ENCODE data around the gene RPL27A. TPM values are rescaled to one million over a fixed set of nuclear protein-coding genes. Genes with fewer than 3 reads are reported as not detected.

The RPL27A gene
- total RNA-seq, 2 donors from 2014 or later: 701 to 1,045 TPM

- DNase-seq: no peak
Measured at GRCh38 chr11:8731647-8732323, 49.2 kb downstream of the RPL27A start.

GRCh38 chr11:8732324-8732670, 49.7 kb downstream of the RPL27A start:
- no peak overlapping the region for H3K4me3 ChIP-seq
- peaks cover 7% of the 10 kb centered on the region for H3K4me1 ChIP-seq
- TF ChIP-seq CTCF (IDR thresholded peaks at IDR 0.05): no peak
- H3K27ac ChIP-seq: peak overlapping the region; percentile 15
- DNase-seq: no peak
- no peak overlapping the region for H3K9ac ChIP-seq (ENCODE audit: low read depth in 2 of 2, low read length in 2 of 2)
- peaks cover 5% of the 10 kb centered on the region for H3K36me3 ChIP-seq
- no peaks in the 10 kb centered on the region for H3K27me3 ChIP-seq
- intact Hi-C loops (cut with DNase I): no loop called here
- H3K9me3 ChIP-seq: no peaks in the 10 kb centered on the region

More at GRCh38 chr11:8731647-8732323, 49.2 kb downstream of the RPL27A start:
- Histone ChIP-seq H3K4me3 (no peak overlapping the region), H3K36me3 (peaks cover 5% of the 10 kb centered on the region), H3K4me1 (peaks cover 7% of the 10 kb centered on the region), H3K27ac (peak overlapping the region; percentile 15), H3K9me3 (no peaks in the 10 kb centered on the region), H3K27me3 (no peaks in the 10 kb centered on the region), H3K9ac (ENCODE audit: low read depth in 2 of 2, low read length in 2 of 2) (no peak overlapping the region)
- intact Hi-C loops (cut with DNase I): no loop called here
- no peak for TF ChIP-seq CTCF (IDR thresholded peaks at IDR 0.05)

- TF ChIP-seq CTCF (IDR thresholded peaks at IDR 0.05): no peak
- no peak for DNase-seq
- H3K27me3 ChIP-seq: no peaks in the 10 kb centered on the region
- H3K4me3 ChIP-seq: no peak overlapping the region
- peaks cover 5% of the 10 kb centered on the region for H3K36me3 ChIP-seq
- intact Hi-C loops (cut with DNase I): no loop called here
- H3K27ac ChIP-seq: peak overlapping the region; percentile 15
- no peaks in the 10 kb centered on the region for H3K9me3 ChIP-seq
- H3K9ac ChIP-seq (ENCODE audit: low read depth in 2 of 2, low read length in 2 of 2): peak overlapping the region in 1 of 2 donors; percentile 38
- peaks cover 7% of the 10 kb centered on the region for H3K4me1 ChIP-seq
Measured at GRCh38 chr11:8732748-8733241, 50.2 kb downstream of the RPL27A start.

GRCh38 chr11:8733852-8734251, 51.3 kb downstream of the RPL27A start:
- DNase-seq: peak; percentile 40
- no peak overlapping the region for H3K27ac ChIP-seq
- intact Hi-C loops (cut with DNase I): no loop called here

GRCh38 chr11:8735094-8735493, 52.5 kb downstream of the RPL27A start:
- Histone ChIP-seq H3K4me3 (no peak overlapping the region), H3K27me3 (no peaks in the 10 kb centered on the region), H3K9ac (ENCODE audit: low read depth in 2 of 2, low read length in 2 of 2) (no peak overlapping the region), H3K27ac (no peak overlapping the region), H3K4me1 (peaks cover 7% of the 10 kb centered on the region), H3K9me3 (no peaks in the 10 kb centered on the region), H3K36me3 (peaks cover 5% of the 10 kb centered on the region)
- no peak for DNase-seq
- TF ChIP-seq CTCF (IDR thresholded peaks at IDR 0.05): no peak
- intact Hi-C loops (cut with DNase I): no loop called here

More at GRCh38 chr11:8733852-8734251, 51.3 kb downstream of the RPL27A start:
- peaks cover 7% of the 10 kb centered on the region for H3K4me1 ChIP-seq
- H3K9me3 ChIP-seq: no peaks in the 10 kb centered on the region
- H3K27me3 ChIP-seq: no peaks in the 10 kb centered on the region
- H3K36me3 ChIP-seq: peaks cover 5% of the 10 kb centered on the region
- H3K4me3 ChIP-seq: no peak overlapping the region
- no peak for TF ChIP-seq CTCF (IDR thresholded peaks at IDR 0.05)
- H3K9ac ChIP-seq (ENCODE audit: low read depth in 2 of 2, low read length in 2 of 2): no peak overlapping the region

Data from colonic mucosa (tissue), 4 donors.